ENCODE data around the gene ZNF343.

GRCh38 chr20:2465100-2465499 lies 43.6 kb downstream of the ZNF343 start:
- TF ChIP-seq CTCF (IDR thresholded peaks at IDR 0.05) (no peak), EP300 (IDR thresholded peaks at IDR 0.05) (no peak), POLR2A (IDR thresholded peaks at IDR 0.05) (no peak)

Data from tibial nerve (tissue), 4 donors.